ENCODE measurements around the gene ATXN7L1. TPM values are rescaled to one million over a fixed set of nuclear protein-coding genes. Genes with fewer than 3 reads are reported as not detected.

Gene ATXN7L1
- total RNA-seq, 1 donor from 2014 or later = 20.6 TPM

GRCh38 chr7:105830405-105831301, 45.7 kb downstream of the ATXN7L1 start:
- DNase-seq = no peak
- Mint-ChIP-seq H3K4me1 (ENCODE audit: low read depth, unreplicated experiment) (peaks cover 37% of the 10 kb centered on the region), H3K9me3 (ENCODE audit: unreplicated experiment) (peaks cover 2% of the 10 kb centered on the region), H3K4me3 (ENCODE audit: unreplicated experiment) (no peak overlapping the region), H3K27ac (ENCODE audit: unreplicated experiment) (no peak overlapping the region), H3K36me3 (ENCODE audit: unreplicated experiment) (no peaks in the 10 kb centered on the region), H3K27me3 (ENCODE audit: unreplicated experiment) (peaks cover 3% of the 10 kb centered on the region)
- no peak for TF ChIP-seq CTCF (IDR thresholded peaks at IDR 0.05; ENCODE audit: partially characterized antibody, unreplicated experiment)

- Mint-ChIP-seq H3K4me1 (ENCODE audit: low read depth, unreplicated experiment) (peaks cover 33% of the 10 kb centered on the region), H3K36me3 (ENCODE audit: unreplicated experiment) (no peaks in the 10 kb centered on the region), H3K27me3 (ENCODE audit: unreplicated experiment) (peaks cover 3% of the 10 kb centered on the region), H3K27ac (ENCODE audit: unreplicated experiment) (no peak overlapping the region), H3K4me3 (ENCODE audit: unreplicated experiment) (no peak overlapping the region), H3K9me3 (ENCODE audit: unreplicated experiment) (peaks cover 2% of the 10 kb centered on the region)
- no peak for TF ChIP-seq CTCF (IDR thresholded peaks at IDR 0.05; ENCODE audit: partially characterized antibody, unreplicated experiment)
- no peak for DNase-seq
Measured at GRCh38 chr7:105829681-105830322, 46.6 kb downstream of the ATXN7L1 start.

- Mint-ChIP-seq H3K9me3 (ENCODE audit: unreplicated experiment) (peaks cover 2% of the 10 kb centered on the region), H3K4me1 (ENCODE audit: low read depth, unreplicated experiment) (peaks cover 30% of the 10 kb centered on the region), H3K36me3 (ENCODE audit: unreplicated experiment) (peaks cover 5% of the 10 kb centered on the region), H3K27me3 (ENCODE audit: unreplicated experiment) (peaks cover 3% of the 10 kb centered on the region), H3K4me3 (ENCODE audit: unreplicated experiment) (no peak overlapping the region), H3K27ac (ENCODE audit: unreplicated experiment) (no peak overlapping the region)
- TF ChIP-seq CTCF (IDR thresholded peaks at IDR 0.05; ENCODE audit: partially characterized antibody, unreplicated experiment) = no peak
- DNase-seq = no peak
Measured at GRCh38 chr7:105828141-105828540, 48.3 kb downstream of the ATXN7L1 start.

GRCh38 chr7:105827151-105827875, 49.1 kb downstream of the ATXN7L1 start:
- peaks cover 3% of the 10 kb centered on the region for H3K27me3 Mint-ChIP-seq (ENCODE audit: unreplicated experiment)
- DNase-seq = no peak
- peaks cover 5% of the 10 kb centered on the region for H3K36me3 Mint-ChIP-seq (ENCODE audit: unreplicated experiment)

More at GRCh38 chr7:105827151-105827875, 49.1 kb downstream of the ATXN7L1 start:
- H3K27ac Mint-ChIP-seq (ENCODE audit: unreplicated experiment) = no peak overlapping the region
- no peak for TF ChIP-seq CTCF (IDR thresholded peaks at IDR 0.05; ENCODE audit: partially characterized antibody, unreplicated experiment)
- H3K9me3 Mint-ChIP-seq (ENCODE audit: unreplicated experiment) = peaks cover 2% of the 10 kb centered on the region
- no peak overlapping the region for H3K4me3 Mint-ChIP-seq (ENCODE audit: unreplicated experiment)
- H3K4me1 Mint-ChIP-seq (ENCODE audit: low read depth, unreplicated experiment) = peaks cover 22% of the 10 kb centered on the region
